OCI-LY7 (cell line): ENCODE data around the gene DCLRE1B.

Experiments used
- CTCF ChIP-seq: fragments of 200-600 bp; sonication (generic); conservative IDR thresholded peaks from 2 replicates; pipeline ENCODE4 v1.5.1; 2014; ENCODE audit warnings: mild to moderate bottlenecking, antibody characterized with exemption, low read length, moderate library complexity, mixed read lengths
- EZH2phosphoT487 ChIP-seq: fragments of 200-600 bp; sonication (generic); IDR thresholded peaks from 2 replicates; pipeline ENCODE4 v1.6.1; 2018; ENCODE audit warnings: low read depth, borderline replicate concordance, mild to moderate bottlenecking, mixed run types, antibody characterized with exemption, low read length, moderate library complexity, mixed read lengths

GRCh38 chr1:113938192-113938591 is 33.1 kb downstream of the DCLRE1B start:
- no peak for TF ChIP-seq CTCF
- TF ChIP-seq EZH2phosphoT487: no peak
